HL-60 (cell line): ENCODE results near the gene PMEPA1.

Experiments
- DNase-seq, 2 experiments: peaks; one replicate each; pipeline ENCODE4 v3.0.0-alpha.2; 2010 to 2020; ENCODE audit warnings: low read depth in 1 of 2, low spot score in 1 of 2
- H3K27ac ChIP-seq: fragments of 250-450 bp; sonication (Bioruptor Pico); replicated peaks from 2 replicates; pipeline ENCODE4 v1.5.1; 2020; ENCODE audit warnings: mild to moderate bottlenecking, moderate library complexity
- H3K27me3 ChIP-seq: fragments of 250-450 bp; sonication (Bioruptor Pico); 2 replicates; pipeline ENCODE4 v1.5.1; 2021; ENCODE audit warnings: mild to moderate bottlenecking, moderate library complexity; ENCODE audit not compliant: insufficient read depth, poor library complexity, severe bottlenecking
- H3K4me3 ChIP-seq: replicated peaks from 2 replicates; pipeline ENCODE4 v1.5.1; 2011; ENCODE audit warnings: mild to moderate bottlenecking, control low read depth, low read length; ENCODE audit not compliant: insufficient read depth
- CTCF ChIP-seq: IDR thresholded peaks from one replicate; pipeline ENCODE4 v1.5.1; 2011; ENCODE audit warnings: low read length, control low read depth, inconsistent platforms; ENCODE audit not compliant: insufficient read depth
- GABPA ChIP-seq: IDR thresholded peaks from 2 replicates; pipeline ENCODE4 v1.6.1; 2012; ENCODE audit warnings: low read depth
- POLR2AphosphoS5 ChIP-seq: IDR thresholded peaks from 2 replicates; pipeline ENCODE4 v1.6.1; 2012; ENCODE audit warnings: low read depth
- SPI1 ChIP-seq: IDR thresholded peaks from 2 replicates; pipeline ENCODE4 v1.6.1; 2012; ENCODE audit warnings: low read depth, mild to moderate bottlenecking, borderline replicate concordance
- TF ChIP-seq, protein P1 (sequence below): IDR thresholded peaks from 2 replicates; pipeline ENCODE4 v1.6.1; 2012; ENCODE audit warnings: low read depth; ENCODE audit not compliant: insufficient replicate concordance

PMEPA1 gene

DNA sequence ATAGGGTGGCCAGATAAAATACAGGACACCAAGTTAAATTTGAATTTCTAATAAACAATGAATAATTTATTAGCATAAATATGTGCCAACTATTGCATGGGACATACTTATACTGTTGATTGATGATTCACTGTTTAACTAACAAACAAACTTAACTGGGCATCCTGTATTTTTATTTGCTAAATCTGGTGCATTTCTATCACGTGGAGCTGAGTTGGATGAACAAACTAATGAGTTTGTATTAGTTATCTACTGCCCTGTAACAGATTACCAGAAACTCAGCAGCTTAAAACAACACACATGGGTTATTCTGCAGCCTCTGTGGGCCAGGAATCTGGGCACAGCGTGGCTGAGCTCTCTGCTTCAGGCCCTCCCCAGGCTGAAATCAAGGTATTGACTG is 28.2 kb upstream of the PMEPA1 start:
- Histone ChIP-seq H3K4me3 (no peak overlapping the region), H3K27ac (no peak overlapping the region), H3K27me3 (no peaks in the 10 kb centered on the region)
- TF ChIP-seq CTCF = no peak
- TF ChIP-seq GABPA = no peak
- no peak for TF ChIP-seq POLR2AphosphoS5
- no peak for TF ChIP-seq SPI1
- TF ChIP-seq, protein P1, sequence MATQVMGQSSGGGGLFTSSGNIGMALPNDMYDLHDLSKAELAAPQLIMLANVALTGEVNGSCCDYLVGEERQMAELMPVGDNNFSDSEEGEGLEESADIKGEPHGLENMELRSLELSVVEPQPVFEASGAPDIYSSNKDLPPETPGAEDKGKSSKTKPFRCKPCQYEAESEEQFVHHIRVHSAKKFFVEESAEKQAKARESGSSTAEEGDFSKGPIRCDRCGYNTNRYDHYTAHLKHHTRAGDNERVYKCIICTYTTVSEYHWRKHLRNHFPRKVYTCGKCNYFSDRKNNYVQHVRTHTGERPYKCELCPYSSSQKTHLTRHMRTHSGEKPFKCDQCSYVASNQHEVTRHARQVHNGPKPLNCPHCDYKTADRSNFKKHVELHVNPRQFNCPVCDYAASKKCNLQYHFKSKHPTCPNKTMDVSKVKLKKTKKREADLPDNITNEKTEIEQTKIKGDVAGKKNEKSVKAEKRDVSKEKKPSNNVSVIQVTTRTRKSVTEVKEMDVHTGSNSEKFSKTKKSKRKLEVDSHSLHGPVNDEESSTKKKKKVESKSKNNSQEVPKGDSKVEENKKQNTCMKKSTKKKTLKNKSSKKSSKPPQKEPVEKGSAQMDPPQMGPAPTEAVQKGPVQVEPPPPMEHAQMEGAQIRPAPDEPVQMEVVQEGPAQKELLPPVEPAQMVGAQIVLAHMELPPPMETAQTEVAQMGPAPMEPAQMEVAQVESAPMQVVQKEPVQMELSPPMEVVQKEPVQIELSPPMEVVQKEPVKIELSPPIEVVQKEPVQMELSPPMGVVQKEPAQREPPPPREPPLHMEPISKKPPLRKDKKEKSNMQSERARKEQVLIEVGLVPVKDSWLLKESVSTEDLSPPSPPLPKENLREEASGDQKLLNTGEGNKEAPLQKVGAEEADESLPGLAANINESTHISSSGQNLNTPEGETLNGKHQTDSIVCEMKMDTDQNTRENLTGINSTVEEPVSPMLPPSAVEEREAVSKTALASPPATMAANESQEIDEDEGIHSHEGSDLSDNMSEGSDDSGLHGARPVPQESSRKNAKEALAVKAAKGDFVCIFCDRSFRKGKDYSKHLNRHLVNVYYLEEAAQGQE = no peak
- no peak for DNase-seq

DNA sequence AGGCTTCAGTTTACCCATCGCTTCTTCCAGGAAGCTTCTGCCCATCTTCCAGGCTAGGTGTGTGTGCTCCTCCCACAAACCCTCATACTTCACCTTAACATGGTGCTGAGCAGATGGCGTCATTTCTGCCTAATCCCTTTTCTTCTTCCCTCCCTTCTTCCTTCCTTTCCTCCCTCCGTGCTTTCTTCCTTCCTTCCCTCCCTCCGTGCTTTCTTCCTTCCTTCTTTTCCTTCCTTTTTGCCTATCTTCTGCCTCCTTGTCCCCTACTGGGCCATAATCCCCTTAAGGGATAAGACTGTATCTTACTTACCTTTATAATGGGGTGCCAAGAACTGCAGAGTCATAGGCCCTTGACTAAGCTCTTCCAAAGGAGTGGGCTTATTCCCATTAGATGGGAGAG is 27.5 kb upstream of the PMEPA1 start:
- H3K4me3 ChIP-seq = no peak overlapping the region
- no peaks in the 10 kb centered on the region for H3K27me3 ChIP-seq
- H3K27ac ChIP-seq = no peak overlapping the region
- no peak for DNase-seq
- no peak for TF ChIP-seq GABPA
- TF ChIP-seq, protein P1 = no peak
- no peak for TF ChIP-seq POLR2AphosphoS5
- TF ChIP-seq SPI1 = no peak
- TF ChIP-seq CTCF = no peak

DNA sequence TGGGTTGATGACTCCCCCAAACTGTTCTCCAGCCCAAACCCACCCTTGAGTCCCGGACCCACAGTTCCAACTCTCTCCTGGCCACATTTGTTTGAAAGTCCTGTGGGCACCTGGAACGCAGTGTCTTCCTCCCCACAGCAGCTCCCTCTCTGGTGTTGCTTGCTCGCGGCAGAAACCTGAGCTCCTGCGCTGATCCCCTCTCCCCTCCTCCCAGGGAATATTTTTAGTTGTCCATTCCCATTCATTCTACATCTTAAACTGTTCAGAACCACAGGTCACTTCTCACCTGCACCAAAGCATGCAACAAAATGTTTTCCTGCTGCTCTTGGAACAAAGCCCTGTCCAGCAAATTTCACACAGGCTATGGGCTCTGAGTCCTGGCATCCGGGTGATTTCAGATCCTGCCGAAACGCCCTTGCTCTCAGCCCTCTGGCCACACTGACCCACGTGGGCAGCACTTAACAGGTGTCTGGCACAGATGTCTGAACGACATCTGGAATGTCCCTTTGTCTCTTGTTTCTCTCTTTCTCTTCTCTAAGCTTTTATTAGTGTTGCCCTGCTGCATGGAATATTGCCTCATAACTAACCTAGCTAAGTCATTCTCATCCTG is 27.0 kb upstream of the PMEPA1 start:
- DNase-seq = no peak
- TF ChIP-seq POLR2AphosphoS5 = no peak
- no peak for TF ChIP-seq CTCF
- TF ChIP-seq, protein P1 = no peak
- no peak for TF ChIP-seq GABPA
- TF ChIP-seq SPI1 = no peak
- H3K4me3 ChIP-seq = no peak overlapping the region
- no peak overlapping the region for H3K27ac ChIP-seq
- H3K27me3 ChIP-seq = no peaks in the 10 kb centered on the region
